ENCODE measurements around the gene APBA1.

GRCh38 chr9:69569738-69570451 lies 102.3 kb downstream of the APBA1 start:
- no peak for TF ChIP-seq CTCF (IDR thresholded peaks at IDR 0.05)
- no peak for TF ChIP-seq POLR2AphosphoS5 (IDR thresholded peaks at IDR 0.05)

All from suprapubic skin (tissue), 3 donors.